Astrocyte (in vitro differentiated cells and primary cell): ENCODE data around the gene REEP3.
"Not testable (repeated sequence)": the region's sequence is repeated elsewhere in the genome, so short reads cannot be mapped to it uniquely, and the experiment has no call there.

ENCODE experiments used
- EZH2 ChIP-seq: IDR thresholded peaks from 2 replicates; pipeline ENCODE4 v1.6.1; 2012; ENCODE audit warnings: mild to moderate bottlenecking, low read length, inconsistent platforms; ENCODE audit not compliant: insufficient read depth
- TF ChIP-seq, protein P1 (sequence below): IDR thresholded peaks from 2 replicates; pipeline ENCODE4 v1.5.1; 2011; ENCODE audit warnings: low read depth, mild to moderate bottlenecking, inconsistent platforms, low read length, moderate library complexity; ENCODE audit not compliant: insufficient read depth

DNA sequence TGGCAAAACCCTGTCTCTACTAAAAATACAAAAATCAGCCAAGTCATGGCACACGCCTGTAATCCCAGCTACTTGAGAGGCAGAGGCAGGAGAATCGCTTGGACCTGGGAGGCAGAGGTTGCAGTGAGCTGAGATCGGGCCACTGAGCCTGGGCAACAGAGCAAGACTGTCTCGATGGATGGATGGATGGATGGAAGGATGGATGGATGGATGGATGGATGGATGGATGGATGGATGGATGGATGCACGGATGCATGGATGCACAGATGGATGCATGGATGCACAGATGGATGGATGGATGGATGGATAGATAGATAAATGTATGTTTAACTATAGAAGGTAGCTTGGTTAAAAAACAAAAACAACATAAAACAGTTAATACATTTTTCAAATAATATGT lies 20.6 kb upstream of the REEP3 start:
- TF ChIP-seq, protein P1, sequence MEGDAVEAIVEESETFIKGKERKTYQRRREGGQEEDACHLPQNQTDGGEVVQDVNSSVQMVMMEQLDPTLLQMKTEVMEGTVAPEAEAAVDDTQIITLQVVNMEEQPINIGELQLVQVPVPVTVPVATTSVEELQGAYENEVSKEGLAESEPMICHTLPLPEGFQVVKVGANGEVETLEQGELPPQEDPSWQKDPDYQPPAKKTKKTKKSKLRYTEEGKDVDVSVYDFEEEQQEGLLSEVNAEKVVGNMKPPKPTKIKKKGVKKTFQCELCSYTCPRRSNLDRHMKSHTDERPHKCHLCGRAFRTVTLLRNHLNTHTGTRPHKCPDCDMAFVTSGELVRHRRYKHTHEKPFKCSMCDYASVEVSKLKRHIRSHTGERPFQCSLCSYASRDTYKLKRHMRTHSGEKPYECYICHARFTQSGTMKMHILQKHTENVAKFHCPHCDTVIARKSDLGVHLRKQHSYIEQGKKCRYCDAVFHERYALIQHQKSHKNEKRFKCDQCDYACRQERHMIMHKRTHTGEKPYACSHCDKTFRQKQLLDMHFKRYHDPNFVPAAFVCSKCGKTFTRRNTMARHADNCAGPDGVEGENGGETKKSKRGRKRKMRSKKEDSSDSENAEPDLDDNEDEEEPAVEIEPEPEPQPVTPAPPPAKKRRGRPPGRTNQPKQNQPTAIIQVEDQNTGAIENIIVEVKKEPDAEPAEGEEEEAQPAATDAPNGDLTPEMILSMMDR, result not testable (repeated sequence)
- TF ChIP-seq EZH2, result not testable (repeated sequence)
